HG03280 (cell line): ENCODE measurements around the gene OBSCN.

ENCODE experiments used
- ATAC-seq: cut with Tn5 transposase; IDR thresholded peaks from one replicate; pipeline ENCODE4 v1.9.1; 2021; ENCODE audit warnings: mild to moderate bottlenecking, moderate library complexity; ENCODE audit not compliant: unreplicated experiment

The OBSCN gene

GRCh38 chr1:228315945-228316588 is 108.2 kb downstream of the OBSCN start:
- ATAC-seq = no peak

DNA sequence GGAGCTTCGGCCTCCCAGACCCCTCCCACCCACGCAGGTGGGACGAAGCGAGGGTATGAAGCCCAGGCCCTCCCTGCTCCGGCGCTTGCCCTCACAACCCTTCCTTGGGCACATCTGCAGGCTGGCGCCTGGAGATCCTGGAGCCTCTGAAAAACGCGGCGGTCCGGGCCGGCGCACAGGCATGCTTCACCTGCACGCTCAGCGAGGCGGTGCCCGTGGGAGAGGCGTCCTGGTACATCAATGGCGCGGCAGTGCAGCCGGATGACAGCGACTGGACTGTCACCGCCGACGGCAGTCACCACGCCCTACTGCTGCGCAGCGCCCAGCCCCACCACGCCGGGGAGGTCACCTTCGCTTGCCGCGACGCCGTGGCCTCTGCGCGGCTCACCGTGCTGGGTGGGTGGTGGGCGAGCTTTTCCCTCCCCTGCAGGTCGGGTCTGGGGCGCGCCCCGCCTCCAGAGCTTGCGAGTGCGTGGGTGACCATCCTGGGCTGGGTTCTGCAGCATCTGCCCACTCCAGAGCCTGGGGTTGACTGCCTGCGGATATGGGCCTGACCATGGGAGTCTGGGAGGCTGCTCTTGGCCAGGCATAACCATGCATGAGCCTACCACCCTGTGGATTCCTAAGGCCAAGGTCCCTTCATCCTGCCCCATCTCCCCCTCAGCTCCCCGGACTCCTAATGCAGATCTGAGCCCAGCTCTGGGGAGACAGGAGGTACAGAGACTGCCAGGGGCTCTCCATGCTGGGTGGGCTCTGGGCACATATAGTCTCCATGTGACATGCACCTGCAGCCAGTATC is 108.9 kb downstream of the OBSCN start:
- ATAC-seq = no peak

DNA sequence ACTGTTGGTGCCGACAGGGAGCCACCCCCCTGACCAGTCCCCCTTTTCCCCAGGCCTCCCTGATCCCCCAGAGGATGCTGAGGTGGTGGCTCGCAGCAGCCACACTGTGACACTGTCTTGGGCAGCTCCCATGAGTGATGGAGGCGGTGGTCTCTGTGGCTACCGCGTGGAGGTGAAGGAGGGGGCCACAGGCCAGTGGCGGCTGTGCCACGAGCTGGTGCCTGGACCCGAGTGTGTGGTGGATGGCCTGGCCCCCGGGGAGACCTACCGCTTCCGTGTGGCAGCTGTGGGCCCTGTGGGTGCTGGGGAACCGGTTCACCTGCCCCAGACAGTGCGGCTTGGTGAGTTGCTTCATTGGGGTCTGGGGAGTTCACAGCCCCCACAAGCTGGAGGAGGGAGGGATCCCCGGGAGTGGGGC is 109.6 kb downstream of the OBSCN start:
- ATAC-seq = no peak

- ATAC-seq = no peak
Observed at GRCh38 chr1:228317891-228318810, 110.3 kb downstream of the OBSCN start.

- ATAC-seq = no peak
Observed at GRCh38 chr1:228318823-228319241, 111.0 kb downstream of the OBSCN start.

DNA sequence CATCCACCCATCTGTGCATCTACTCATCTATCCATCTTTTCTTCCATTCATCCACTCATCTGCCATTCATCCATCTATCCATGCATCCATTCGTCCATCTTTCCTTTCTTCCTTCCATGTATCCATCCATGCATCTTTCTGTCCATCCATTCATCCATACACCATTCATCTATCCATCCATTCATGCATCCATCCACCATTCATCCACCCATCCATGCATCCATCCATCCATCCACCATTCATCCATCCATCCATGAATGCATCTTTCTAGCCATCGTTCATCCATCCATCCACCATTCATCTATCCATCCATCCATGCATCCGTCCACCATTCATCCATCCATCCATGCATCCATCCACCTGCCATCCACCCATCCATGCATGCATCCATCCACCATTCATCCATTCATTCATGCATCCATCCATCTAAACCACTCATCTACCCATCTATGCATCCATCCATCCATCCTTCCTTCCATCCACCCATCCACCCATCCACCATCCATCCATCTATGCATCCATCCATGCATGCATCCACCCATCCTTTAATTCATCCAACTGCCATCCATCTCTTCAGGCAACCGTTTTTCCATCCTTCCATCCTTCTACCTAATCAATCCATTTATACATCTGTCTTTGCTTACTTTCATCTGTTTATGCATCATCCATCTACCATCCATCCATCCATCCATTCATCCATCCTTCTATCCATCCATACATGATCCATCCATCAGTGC is 111.7 kb downstream of the OBSCN start:
- no peak for ATAC-seq

DNA sequence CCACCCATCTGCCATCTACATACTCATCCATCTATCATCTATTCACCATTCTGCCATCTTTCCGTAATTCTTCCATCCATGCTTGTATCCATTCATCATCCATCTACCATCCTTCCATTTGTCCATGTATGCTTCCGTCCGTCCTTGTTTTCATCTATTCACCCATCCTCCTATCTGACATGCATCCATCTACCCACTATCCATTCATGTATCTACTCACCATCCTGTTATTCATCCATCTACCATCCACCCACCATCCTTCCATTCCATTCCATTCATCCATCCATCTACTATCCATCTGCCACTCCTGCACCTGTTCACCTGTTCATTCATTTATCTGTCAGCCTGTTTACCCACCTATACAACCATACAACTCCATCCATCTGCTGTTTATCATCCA is 112.5 kb downstream of the OBSCN start:
- ATAC-seq = no peak

DNA sequence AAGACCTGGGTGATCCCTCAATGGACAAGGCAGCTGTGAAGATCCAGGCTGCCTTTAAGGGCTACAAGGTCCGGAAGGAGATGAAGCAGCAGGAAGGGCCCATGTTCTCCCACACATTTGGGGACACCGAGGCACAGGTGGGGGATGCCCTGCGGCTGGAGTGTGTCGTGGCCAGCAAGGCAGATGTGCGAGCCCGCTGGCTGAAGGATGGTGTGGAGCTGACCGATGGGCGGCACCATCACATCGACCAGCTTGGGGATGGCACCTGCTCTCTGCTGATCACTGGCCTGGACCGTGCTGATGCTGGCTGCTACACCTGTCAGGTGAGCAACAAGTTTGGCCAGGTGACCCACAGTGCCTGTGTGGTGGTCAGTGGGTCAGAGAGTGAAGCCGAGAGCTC is 113.6 kb downstream of the OBSCN start:
- ATAC-seq = no peak

GRCh38 chr1:228321895-228322294 is 114.1 kb downstream of the OBSCN start:
- ATAC-seq = no peak

- ATAC-seq = no peak
Observed at GRCh38 chr1:228323401-228323800, 115.6 kb downstream of the OBSCN start.

DNA sequence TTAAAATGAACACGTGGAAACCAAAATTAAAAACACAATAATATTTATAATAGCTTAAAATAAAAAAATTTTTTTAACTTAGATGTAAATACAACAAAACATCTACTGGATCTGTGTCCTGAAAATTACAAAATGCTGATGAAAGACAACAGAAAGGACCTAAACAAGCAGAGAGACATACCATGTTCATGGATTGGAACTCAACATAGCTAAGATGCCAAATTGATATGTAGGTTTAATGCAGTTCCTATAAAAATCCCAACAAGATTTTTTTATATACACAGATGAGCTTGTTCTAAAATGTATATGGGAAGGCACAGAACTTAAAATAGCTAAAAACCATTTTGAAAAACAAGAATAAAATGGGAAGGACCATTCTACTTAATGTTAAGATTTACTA is 117.4 kb downstream of the OBSCN start:
- no peak for ATAC-seq

GRCh38 chr1:228329887-228330286 is 122.0 kb downstream of the OBSCN start:
- no peak for ATAC-seq

DNA sequence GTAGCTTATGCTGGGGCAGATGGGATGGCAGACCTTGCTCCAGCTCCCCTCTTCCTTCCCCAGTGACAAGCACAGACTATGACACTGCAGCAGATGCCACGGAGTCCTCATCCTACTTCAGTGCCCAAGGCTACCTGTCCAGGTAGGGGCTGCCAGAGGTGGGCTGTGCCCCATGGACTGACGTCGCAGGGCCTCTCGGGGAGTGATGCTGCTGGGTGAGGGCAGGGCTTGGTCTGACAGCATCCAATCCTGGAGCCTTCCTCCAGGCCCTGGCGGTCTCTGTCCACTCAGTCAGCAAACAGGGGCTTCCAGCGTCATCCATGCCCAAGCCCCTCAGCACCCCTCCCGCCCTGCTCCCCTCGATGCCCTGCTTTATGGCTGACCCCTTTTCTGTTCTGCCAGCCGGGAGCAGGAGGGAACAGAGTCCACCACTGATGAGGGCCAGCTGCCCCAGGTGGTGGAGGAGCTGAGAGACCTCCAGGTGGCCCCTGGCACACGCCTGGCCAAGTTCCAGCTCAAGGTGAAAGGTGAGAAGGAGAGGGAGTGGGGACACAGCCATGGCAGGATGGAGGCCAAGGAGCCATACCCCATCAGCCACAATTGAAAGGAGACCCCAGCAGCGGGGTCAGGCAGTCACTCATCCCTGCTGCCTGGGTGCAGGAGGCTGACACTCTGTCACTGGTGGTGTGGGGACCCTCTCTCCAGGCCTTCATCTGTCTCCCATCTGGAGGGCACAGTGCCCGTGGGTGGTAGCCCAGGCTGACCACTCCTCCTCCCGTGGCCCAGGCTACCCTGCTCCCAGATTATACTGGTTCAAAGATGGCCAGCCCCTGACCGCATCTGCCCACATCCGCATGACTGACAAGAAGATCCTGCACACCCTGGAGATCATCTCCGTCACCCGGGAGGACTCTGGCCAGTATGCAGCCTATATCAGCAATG is 125.2 kb downstream of the OBSCN start:
- ATAC-seq = no peak

GRCh38 chr1:228333739-228334115 is 125.9 kb downstream of the OBSCN start:
- ATAC-seq = no peak

DNA sequence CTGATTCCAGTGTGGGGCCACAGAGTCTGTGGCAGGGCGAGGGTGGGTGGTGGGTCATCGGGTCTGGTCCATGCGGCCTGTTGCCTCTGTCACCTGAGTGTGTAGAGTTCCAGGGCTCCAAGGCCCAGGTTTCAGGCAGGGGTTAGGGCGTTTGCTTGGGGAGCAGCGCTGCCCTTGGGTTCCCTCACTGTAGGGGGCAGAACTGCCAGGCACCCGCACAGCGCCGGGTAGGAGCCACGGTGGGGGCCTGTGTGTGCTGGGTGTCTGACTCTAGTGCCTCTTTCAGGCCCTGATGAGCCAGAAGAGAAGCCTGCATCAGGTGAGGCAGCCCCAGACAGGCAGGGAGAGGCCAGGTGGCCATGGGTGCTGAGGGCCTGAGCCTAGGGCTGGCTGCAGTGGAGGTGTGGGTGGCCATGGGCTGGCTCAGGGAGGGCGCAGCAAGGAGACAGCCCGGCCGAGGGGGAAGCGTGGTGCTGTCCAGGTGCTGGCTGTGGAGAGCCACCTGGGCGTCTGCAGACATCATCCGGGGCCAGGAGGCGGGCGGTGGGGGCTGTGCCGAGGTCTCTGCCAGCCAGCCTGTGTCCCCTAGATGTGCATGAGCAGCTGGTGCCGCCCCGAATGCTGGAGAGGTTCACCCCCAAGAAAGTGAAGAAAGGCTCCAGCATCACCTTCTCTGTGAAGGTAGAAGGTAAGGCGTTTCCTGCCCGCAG is 126.5 kb downstream of the OBSCN start:
- no peak for ATAC-seq

- ATAC-seq = no peak
Observed at GRCh38 chr1:228334954-228335353, 127.1 kb downstream of the OBSCN start.

GRCh38 chr1:228335406-228336307 is 127.8 kb downstream of the OBSCN start:
- no peak for ATAC-seq
